Mesothelial cell of epicardium (in vitro differentiated cells): ENCODE results near the gene VOPP1. TPM values are rescaled to one million over a fixed set of nuclear protein-coding genes. Genes with fewer than 3 reads are reported as not detected.

Source experiments
- DNase-seq, 2 experiments: peaks; one replicate each; pipeline ENCODE4 v3.0.0; 2021; ENCODE audit warnings: low spot score in 2 of 2; ENCODE audit not compliant: unreplicated experiment in 2 of 2
- H3K27ac Mint-ChIP-seq: 2 replicates; pipeline ENCODE4 v1.8.0; 2021; ENCODE audit warnings: mixed read lengths
- H3K27me3 Mint-ChIP-seq: 2 replicates; pipeline ENCODE4 v1.8.0; 2021; ENCODE audit warnings: low read depth, mixed read lengths
- H3K36me3 Mint-ChIP-seq: 2 replicates; pipeline ENCODE4 v1.8.0; 2021; ENCODE audit warnings: mixed read lengths
- H3K4me1 Mint-ChIP-seq: 2 replicates; pipeline ENCODE4 v1.8.0; 2021; ENCODE audit warnings: mixed read lengths
- H3K4me3 Mint-ChIP-seq: 2 replicates; pipeline ENCODE4 v1.8.0; 2021; ENCODE audit warnings: mild to moderate bottlenecking, moderate library complexity, mixed read lengths
- H3K9me3 Mint-ChIP-seq: 2 replicates; pipeline ENCODE4 v1.8.0; 2021; ENCODE audit warnings: mixed read lengths
- CTCF ChIP-seq: fragments of 200-600 bp; sonication (generic); IDR thresholded peaks from one replicate; pipeline ENCODE4 v1.5.0; 2021; ENCODE audit warnings: antibody characterized with exemption; ENCODE audit not compliant: unreplicated experiment
- total RNA-seq: library from RNA; stranded (reverse); gene quantifications from 3 replicates; pipeline ENCODE4 v1.2.1, GENCODE V29; 2021

Gene VOPP1
- total RNA-seq, 1 donor from 2014 or later = 42.8 TPM

GRCh38 chr7:55532150-55532917 is 40.0 kb downstream of the VOPP1 start:
- TF ChIP-seq CTCF = no peak
- no peaks in the 10 kb centered on the region for H3K9me3 Mint-ChIP-seq
- peaks cover 36% of the 10 kb centered on the region for H3K4me1 Mint-ChIP-seq
- no peak for DNase-seq
- H3K36me3 Mint-ChIP-seq = no peaks in the 10 kb centered on the region
- H3K4me3 Mint-ChIP-seq = no peak overlapping the region
- H3K27ac Mint-ChIP-seq = no peak overlapping the region
- H3K27me3 Mint-ChIP-seq = no peaks in the 10 kb centered on the region

GRCh38 chr7:55531536-55531935 is 40.8 kb downstream of the VOPP1 start:
- TF ChIP-seq CTCF = no peak
- Mint-ChIP-seq H3K27me3 (no peaks in the 10 kb centered on the region), H3K9me3 (no peaks in the 10 kb centered on the region), H3K4me1 (peaks cover 34% of the 10 kb centered on the region), H3K4me3 (no peak overlapping the region), H3K36me3 (no peaks in the 10 kb centered on the region), H3K27ac (no peak overlapping the region)
- DNase-seq = no peak

- Mint-ChIP-seq H3K9me3 (no peaks in the 10 kb centered on the region), H3K27me3 (no peaks in the 10 kb centered on the region), H3K4me3 (no peak overlapping the region), H3K27ac (no peak overlapping the region), H3K4me1 (peaks cover 10% of the 10 kb centered on the region), H3K36me3 (no peaks in the 10 kb centered on the region)
- DNase-seq = no peak
- no peak for TF ChIP-seq CTCF
Observed at GRCh38 chr7:55527307-55527706, 45.0 kb downstream of the VOPP1 start.

GRCh38 chr7:55526770-55527169 is 45.5 kb downstream of the VOPP1 start:
- Mint-ChIP-seq H3K4me1 (peaks cover 10% of the 10 kb centered on the region), H3K36me3 (no peaks in the 10 kb centered on the region), H3K27me3 (no peaks in the 10 kb centered on the region), H3K27ac (no peak overlapping the region), H3K9me3 (no peaks in the 10 kb centered on the region), H3K4me3 (no peak overlapping the region)
- no peak for DNase-seq
- TF ChIP-seq CTCF = no peak

- H3K27ac Mint-ChIP-seq = no peak overlapping the region
- no peak for DNase-seq
- peaks cover 8% of the 10 kb centered on the region for H3K4me1 Mint-ChIP-seq
- no peaks in the 10 kb centered on the region for H3K36me3 Mint-ChIP-seq
- no peak overlapping the region for H3K4me3 Mint-ChIP-seq
- no peaks in the 10 kb centered on the region for H3K9me3 Mint-ChIP-seq
- TF ChIP-seq CTCF = no peak
- H3K27me3 Mint-ChIP-seq = no peaks in the 10 kb centered on the region
Observed at GRCh38 chr7:55526329-55526728, 46.0 kb downstream of the VOPP1 start.
